Activated CD8-positive, alpha-beta T cell treated with anti-CD3 and anti-CD28 coated beads, Interleukin-2, amount 10 ng/mL, durations not matched to agents 7 days and 5 days (primary cell): ENCODE data around the gene MAGI2. TPM values are rescaled to one million over a fixed set of nuclear protein-coding genes. Genes with fewer than 3 reads are reported as not detected.

Experiments
- ATAC-seq: fragments of 150-1000 bp; cut with Tn5 transposase; one replicate; pipeline ENCODE4 v1.10.0; 2021; ENCODE audit warnings: moderate library complexity
- CTCF ChIA-PET: fragments of 350-600 bp; sonication (Branson Sonifier 250); formaldehyde crosslinking; loops from one replicate; lab custom pipeline; 2021; ENCODE audit warnings: antibody characterized with exemption; lab: Charles Lee
- POLR2A ChIA-PET: fragments of 350-600 bp; sonication (Branson Sonifier 250); formaldehyde crosslinking; loops from one replicate; lab custom pipeline; 2021; ENCODE audit warnings: antibody characterized with exemption; lab: Charles Lee
- DNase-seq: peaks from one replicate; pipeline ENCODE4 v3.0.0-alpha.2; 2020
- H3K27ac Mint-ChIP-seq: one replicate; pipeline ENCODE4 v1.8.0; 2021; ENCODE audit warnings: mild to moderate bottlenecking, mixed read lengths
- H3K27me3 Mint-ChIP-seq: one replicate; pipeline ENCODE4 v1.8.0; 2021; ENCODE audit warnings: low read depth, mixed read lengths
- H3K36me3 Mint-ChIP-seq: one replicate; pipeline ENCODE4 v1.8.0; 2021; ENCODE audit warnings: low read depth, mixed read lengths
- H3K4me1 Mint-ChIP-seq: one replicate; pipeline ENCODE4 v1.8.0; 2021; ENCODE audit warnings: low read depth, mixed read lengths
- H3K4me3 Mint-ChIP-seq: one replicate; pipeline ENCODE4 v1.8.0; 2021; ENCODE audit warnings: mild to moderate bottlenecking, mixed read lengths
- H3K9me3 Mint-ChIP-seq: one replicate; pipeline ENCODE4 v1.8.0; 2022; ENCODE audit warnings: mixed read lengths; ENCODE audit not compliant: insufficient read depth
- total RNA-seq, 2 experiments: library from RNA; stranded (reverse); gene quantifications; one replicate each; pipeline ENCODE4 v1.2.3, GENCODE V29; 2021

MAGI2 gene
- total RNA-seq, 2 experiments from 2014 or later = 0.05 TPM; not detected in 1

DNA sequence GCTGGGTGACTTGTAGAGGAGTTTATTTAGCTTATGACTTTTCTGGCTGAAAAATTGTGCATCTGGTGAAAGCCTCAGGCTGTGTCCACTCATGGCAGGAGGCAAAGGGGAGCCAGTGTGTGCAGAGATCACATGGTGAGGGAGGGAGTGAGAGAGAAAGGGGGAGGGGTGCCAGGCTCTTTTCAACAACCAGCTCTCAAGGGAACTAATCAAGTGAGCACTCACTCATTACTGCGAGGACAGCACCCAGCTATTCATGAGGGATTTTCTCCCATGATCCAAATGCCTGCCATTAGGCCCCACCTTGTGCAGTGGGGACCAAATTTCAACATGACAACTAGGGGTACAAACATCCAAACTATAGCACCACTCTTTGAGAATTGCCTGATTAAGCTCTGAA lies 590.2 kb downstream of the MAGI2 start:
- CTCF ChIA-PET = no interaction called here
- peaks cover 3% of the 10 kb centered on the region for H3K9me3 Mint-ChIP-seq
- no peaks in the 10 kb centered on the region for H3K27me3 Mint-ChIP-seq
- H3K27ac Mint-ChIP-seq = no peak overlapping the region
- ATAC-seq = no peak
- no peak for DNase-seq
- no peaks in the 10 kb centered on the region for H3K4me1 Mint-ChIP-seq
- POLR2A ChIA-PET = no interaction called here
- no peak overlapping the region for H3K4me3 Mint-ChIP-seq
- no peaks in the 10 kb centered on the region for H3K36me3 Mint-ChIP-seq

- ChIA-PET CTCF (no interaction called here), POLR2A (no interaction called here)
- H3K4me3 Mint-ChIP-seq = no peak overlapping the region
- ATAC-seq = no peak
- H3K27ac Mint-ChIP-seq = no peak overlapping the region
- H3K27me3 Mint-ChIP-seq = no peaks in the 10 kb centered on the region
- peaks cover 3% of the 10 kb centered on the region for H3K9me3 Mint-ChIP-seq
- no peaks in the 10 kb centered on the region for H3K4me1 Mint-ChIP-seq
- no peaks in the 10 kb centered on the region for H3K36me3 Mint-ChIP-seq
- no peak for DNase-seq
Observed at GRCh38 chr7:78862411-78862900, 591.0 kb downstream of the MAGI2 start.

- CTCF ChIA-PET = no interaction called here
- Mint-ChIP-seq H3K4me3 (no peak overlapping the region), H3K27me3 (no peaks in the 10 kb centered on the region), H3K36me3 (no peaks in the 10 kb centered on the region), H3K4me1 (no peaks in the 10 kb centered on the region), H3K27ac (no peak overlapping the region), H3K9me3 (peaks cover 4% of the 10 kb centered on the region)
- no peak for DNase-seq
- no peak for ATAC-seq
- POLR2A ChIA-PET = no interaction called here
Observed at GRCh38 chr7:78852951-78853350, 600.5 kb downstream of the MAGI2 start.

- POLR2A ChIA-PET = no interaction called here
- Mint-ChIP-seq H3K4me3 (no peak overlapping the region), H3K27ac (no peak overlapping the region), H3K36me3 (no peaks in the 10 kb centered on the region), H3K9me3 (peaks cover 4% of the 10 kb centered on the region), H3K4me1 (no peaks in the 10 kb centered on the region), H3K27me3 (no peaks in the 10 kb centered on the region)
- ATAC-seq (no peak), DNase-seq (no peak)
- CTCF ChIA-PET = no interaction called here
Observed at GRCh38 chr7:78850093-78850740, 603.2 kb downstream of the MAGI2 start.

DNA sequence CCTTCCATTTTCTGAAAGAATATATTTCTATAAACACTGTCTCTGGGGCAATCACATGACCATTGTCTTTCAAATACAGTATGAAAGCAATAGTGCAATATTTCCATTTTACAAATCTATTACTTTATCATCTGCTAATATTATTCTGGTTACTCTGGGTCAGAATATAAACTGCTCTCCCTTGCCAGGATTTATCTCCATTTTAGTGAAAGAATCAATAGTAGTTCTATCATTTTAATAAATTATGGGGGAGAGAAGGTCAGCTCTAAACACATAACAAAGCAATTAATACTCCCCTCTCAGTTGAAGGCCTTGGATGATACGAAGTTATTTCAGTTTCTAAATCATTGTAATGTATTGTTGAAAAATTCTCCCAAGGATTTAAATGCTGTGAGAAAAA lies 608.3 kb downstream of the MAGI2 start:
- Mint-ChIP-seq H3K4me3 (no peak overlapping the region), H3K27ac (no peak overlapping the region), H3K27me3 (no peaks in the 10 kb centered on the region), H3K9me3 (no peaks in the 10 kb centered on the region), H3K36me3 (no peaks in the 10 kb centered on the region), H3K4me1 (no peaks in the 10 kb centered on the region)
- ATAC-seq = no peak
- POLR2A ChIA-PET = no interaction called here
- CTCF ChIA-PET = no interaction called here
- no peak for DNase-seq

DNA sequence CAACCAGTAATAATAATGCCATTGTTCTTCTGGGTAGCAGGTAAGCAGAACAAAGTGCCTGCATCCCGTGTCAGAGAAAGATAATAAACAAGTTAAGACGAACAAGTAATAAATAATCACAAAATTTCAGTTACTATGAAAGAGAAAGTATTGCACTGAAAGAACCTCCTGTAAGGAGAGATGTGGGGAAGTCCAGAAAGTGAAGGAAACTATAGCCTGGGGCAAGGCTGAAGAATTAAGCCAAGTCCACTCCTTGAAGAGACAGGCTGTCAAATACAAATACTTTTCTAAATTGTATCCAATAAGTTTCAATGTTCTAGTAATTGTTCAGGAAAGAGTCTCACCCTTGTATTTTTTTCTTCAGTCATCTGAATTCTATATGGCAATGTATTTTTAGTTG lies 611.4 kb downstream of the MAGI2 start:
- ChIA-PET POLR2A (no interaction called here), CTCF (no interaction called here)
- ATAC-seq = no peak
- H3K27me3 Mint-ChIP-seq = no peaks in the 10 kb centered on the region
- no peak overlapping the region for H3K27ac Mint-ChIP-seq
- H3K9me3 Mint-ChIP-seq = no peaks in the 10 kb centered on the region
- H3K4me1 Mint-ChIP-seq = no peaks in the 10 kb centered on the region
- no peaks in the 10 kb centered on the region for H3K36me3 Mint-ChIP-seq
- DNase-seq = no peak
- no peak overlapping the region for H3K4me3 Mint-ChIP-seq

DNA sequence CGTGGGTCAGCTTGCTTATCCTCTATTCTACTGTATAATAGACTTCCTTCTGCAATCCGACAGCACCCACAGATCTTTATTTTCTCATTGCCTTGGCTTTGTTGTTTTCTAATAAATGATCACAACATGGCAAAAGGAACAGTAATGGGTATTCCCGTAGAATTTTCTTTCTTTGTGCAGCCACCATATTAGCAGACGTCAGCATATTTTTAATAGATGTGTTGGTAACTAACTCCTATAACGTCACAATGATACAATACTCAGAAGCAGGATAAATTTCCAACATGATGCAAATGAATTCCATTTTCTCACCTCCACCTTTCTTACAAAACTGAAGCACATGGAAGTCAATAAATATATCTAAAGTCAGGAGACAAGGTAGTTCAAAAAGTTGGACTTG lies 617.6 kb downstream of the MAGI2 start:
- no peaks in the 10 kb centered on the region for H3K4me1 Mint-ChIP-seq
- no peak overlapping the region for H3K4me3 Mint-ChIP-seq
- H3K36me3 Mint-ChIP-seq = no peaks in the 10 kb centered on the region
- ChIA-PET CTCF (no interaction called here), POLR2A (no interaction called here)
- no peaks in the 10 kb centered on the region for H3K27me3 Mint-ChIP-seq
- DNase-seq (no peak), ATAC-seq (no peak)
- H3K27ac Mint-ChIP-seq = no peak overlapping the region
- H3K9me3 Mint-ChIP-seq = peaks cover 15% of the 10 kb centered on the region

GRCh38 chr7:78828317-78828716 lies 625.1 kb downstream of the MAGI2 start:
- Mint-ChIP-seq H3K36me3 (no peaks in the 10 kb centered on the region), H3K9me3 (peaks cover 8% of the 10 kb centered on the region), H3K27me3 (no peaks in the 10 kb centered on the region), H3K27ac (no peak overlapping the region), H3K4me3 (no peak overlapping the region), H3K4me1 (no peaks in the 10 kb centered on the region)
- no peak for DNase-seq
- CTCF ChIA-PET = no interaction called here
- POLR2A ChIA-PET = no interaction called here
- ATAC-seq = no peak

GRCh38 chr7:78803501-78804127 lies 649.9 kb downstream of the MAGI2 start:
- ChIA-PET POLR2A (no interaction called here), CTCF (no interaction called here)
- no peak for DNase-seq
- Mint-ChIP-seq H3K27ac (no peak overlapping the region), H3K27me3 (no peaks in the 10 kb centered on the region), H3K9me3 (peaks cover 3% of the 10 kb centered on the region), H3K4me3 (no peak overlapping the region), H3K4me1 (no peaks in the 10 kb centered on the region), H3K36me3 (no peaks in the 10 kb centered on the region)
- ATAC-seq = no peak

- ChIA-PET POLR2A (no interaction called here), CTCF (no interaction called here)
- no peak for ATAC-seq
- Mint-ChIP-seq H3K9me3 (peaks cover 4% of the 10 kb centered on the region), H3K4me1 (no peaks in the 10 kb centered on the region), H3K27ac (no peak overlapping the region), H3K36me3 (no peaks in the 10 kb centered on the region), H3K27me3 (no peaks in the 10 kb centered on the region), H3K4me3 (no peak overlapping the region)
- no peak for DNase-seq
Observed at GRCh38 chr7:78794101-78794500, 659.4 kb downstream of the MAGI2 start.

DNA sequence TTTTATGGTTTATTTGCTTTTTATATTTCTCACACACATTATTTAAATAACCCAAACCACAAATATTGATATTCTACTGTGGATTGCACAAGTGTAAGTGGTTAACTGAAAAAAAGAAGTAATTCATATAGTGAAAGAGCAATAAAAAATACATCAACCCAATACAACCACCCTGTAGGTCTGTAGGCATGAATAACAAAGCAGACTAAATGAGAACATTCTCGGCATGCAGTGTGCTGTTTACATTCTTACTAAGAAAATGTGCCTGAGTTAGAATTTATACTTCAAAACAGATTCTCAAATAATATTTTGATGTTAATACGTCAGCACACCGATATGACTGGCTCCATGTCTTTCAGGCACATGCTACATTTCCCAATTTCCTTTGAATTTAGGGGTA lies 660.8 kb downstream of the MAGI2 start:
- no peak for DNase-seq
- Mint-ChIP-seq H3K4me3 (no peak overlapping the region), H3K27ac (no peak overlapping the region), H3K36me3 (no peaks in the 10 kb centered on the region), H3K4me1 (no peaks in the 10 kb centered on the region), H3K27me3 (no peaks in the 10 kb centered on the region), H3K9me3 (peaks cover 4% of the 10 kb centered on the region)
- ChIA-PET POLR2A (no interaction called here), CTCF (no interaction called here)
- ATAC-seq = no peak

GRCh38 chr7:78792006-78792405 lies 661.5 kb downstream of the MAGI2 start:
- CTCF ChIA-PET = no interaction called here
- no peaks in the 10 kb centered on the region for H3K27me3 Mint-ChIP-seq
- DNase-seq (no peak), ATAC-seq (no peak)
- H3K4me3 Mint-ChIP-seq = no peak overlapping the region
- H3K36me3 Mint-ChIP-seq = no peaks in the 10 kb centered on the region
- no peak overlapping the region for H3K27ac Mint-ChIP-seq
- H3K9me3 Mint-ChIP-seq = peaks cover 4% of the 10 kb centered on the region
- H3K4me1 Mint-ChIP-seq = no peaks in the 10 kb centered on the region
- POLR2A ChIA-PET = no interaction called here
